NCI-H1436 (cell line): ENCODE results near the gene SMARCA1.

Experiments
- DNase-seq: peaks from one replicate; lab custom pipeline; 2025; lab: John Stamatoyannopoulos, UW

SMARCA1 gene

DNA sequence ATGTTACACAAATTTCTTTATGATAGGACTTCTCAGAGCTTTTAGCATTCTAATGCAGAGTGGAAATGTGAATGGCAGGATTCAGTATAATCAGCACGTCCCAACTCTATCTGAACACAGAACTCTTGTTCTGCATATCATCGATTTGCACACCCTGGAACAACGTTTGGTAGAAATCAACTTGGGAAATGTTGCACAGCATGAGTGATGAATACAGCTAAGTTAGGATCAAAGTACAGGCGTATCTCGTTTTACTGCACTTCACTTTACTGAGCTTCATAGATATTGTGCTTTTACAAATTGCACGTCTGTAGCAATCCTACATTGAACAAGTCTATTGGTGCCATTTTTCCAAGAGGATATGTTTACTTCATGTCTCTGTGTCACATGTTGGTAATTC, 70.8 kb downstream of the SMARCA1 start:
- DNase-seq, result no peak

DNA sequence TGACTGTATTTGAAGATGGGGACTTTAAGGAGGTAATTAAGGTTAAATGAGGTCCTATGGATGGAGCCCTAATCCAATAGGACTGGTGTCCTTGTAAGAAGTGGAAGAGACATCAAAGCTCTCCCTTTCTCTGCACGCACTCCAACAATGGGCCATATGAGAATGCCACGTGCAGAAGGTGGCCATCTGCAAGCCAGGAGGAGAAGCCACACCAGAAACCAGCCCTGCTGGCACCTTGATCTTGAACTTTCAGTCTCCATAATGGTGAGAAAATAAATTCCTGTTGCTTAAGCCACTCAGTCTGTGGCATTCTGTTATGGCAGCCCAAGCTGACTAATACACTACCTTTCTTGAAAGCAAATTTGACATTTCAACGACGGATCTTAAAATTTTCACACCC, 73.2 kb downstream of the SMARCA1 start:
- DNase-seq, result no peak

- no peak for DNase-seq
Measured at GRCh38 chrX:129449148-129449547, 74.1 kb downstream of the SMARCA1 start.

GRCh38 chrX:129445436-129445835, 77.9 kb downstream of the SMARCA1 start:
- no peak for DNase-seq

DNA sequence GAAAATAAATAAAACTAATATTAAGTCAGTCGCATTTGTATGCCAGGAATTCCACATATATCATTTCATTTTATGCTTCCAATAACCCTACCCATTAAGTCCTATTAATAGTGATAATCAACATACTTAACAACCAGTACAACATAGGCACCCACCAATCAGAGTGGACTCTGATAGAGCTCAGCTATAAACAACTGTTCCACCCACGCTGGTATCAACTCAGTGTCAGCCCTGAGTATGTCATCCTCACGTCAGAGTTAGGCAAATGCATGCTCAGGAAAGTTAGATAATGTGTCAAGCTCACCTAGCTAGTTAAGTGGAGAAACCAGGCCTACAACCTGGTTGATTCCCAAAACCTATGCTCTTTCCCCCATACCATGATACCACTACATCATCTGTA, 89.3 kb downstream of the SMARCA1 start:
- no peak for DNase-seq

DNA sequence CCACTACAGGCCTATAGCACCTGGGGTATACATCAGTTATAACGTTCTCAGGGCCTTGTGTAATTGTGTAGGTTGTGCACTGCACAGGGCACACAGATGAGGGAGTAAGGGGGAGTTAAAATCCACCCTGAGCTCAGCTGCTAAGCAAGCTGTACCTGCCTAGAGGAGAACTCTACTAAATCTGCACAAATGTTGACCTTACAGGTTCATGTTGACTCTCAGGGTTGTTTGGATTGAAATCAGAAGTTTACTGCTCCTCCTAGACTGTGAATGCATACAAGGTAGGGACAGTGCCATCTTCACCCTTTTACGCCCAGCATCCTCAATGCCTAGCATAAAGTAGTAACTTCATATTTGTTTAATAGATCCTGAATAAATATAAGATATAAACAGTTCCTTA, 89.8 kb downstream of the SMARCA1 start:
- DNase-seq, result no peak

DNA sequence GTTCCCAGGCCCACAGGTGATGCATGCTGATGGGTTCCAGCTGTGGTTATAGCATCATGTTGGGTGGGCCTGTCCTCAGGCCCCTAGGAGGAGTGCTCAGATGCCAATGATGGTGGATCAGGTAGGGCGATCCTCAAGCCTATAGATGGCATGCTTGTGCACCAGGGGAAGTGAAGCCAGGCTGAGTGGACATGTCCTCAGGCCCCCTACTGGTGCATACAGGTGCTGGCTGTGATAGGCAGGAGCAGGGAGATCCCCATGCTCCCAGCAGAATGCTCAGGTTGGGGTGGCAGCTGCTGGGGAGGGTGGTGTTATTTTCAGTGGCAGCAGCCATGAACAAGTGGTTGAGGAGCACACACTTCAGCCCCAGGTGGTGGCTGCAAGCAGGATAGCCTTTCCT, 96.0 kb downstream of the SMARCA1 start:
- DNase-seq, result no peak

DNA sequence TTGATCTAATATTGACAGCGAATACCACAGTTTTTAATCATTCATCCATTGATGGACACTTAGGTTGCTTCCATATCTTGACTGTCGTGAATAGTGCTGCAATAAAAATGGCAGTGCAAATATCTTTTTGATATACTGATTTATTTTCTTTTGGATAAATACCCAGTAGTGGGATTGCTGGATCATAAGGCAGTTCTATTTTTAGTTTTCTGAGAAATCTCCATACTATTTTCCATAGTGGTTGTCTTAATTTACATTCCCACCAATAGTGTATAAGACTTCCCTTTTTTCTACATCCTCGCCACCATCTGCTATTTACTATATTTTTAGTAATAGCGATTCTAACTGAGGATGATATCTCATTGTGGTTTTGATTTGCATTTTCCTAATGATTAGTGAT, 100.1 kb downstream of the SMARCA1 start:
- no peak for DNase-seq

- no peak for DNase-seq
Measured at GRCh38 chrX:129404670-129405008, 118.7 kb downstream of the SMARCA1 start.

- no peak for DNase-seq
Measured at GRCh38 chrX:129403974-129404669, 119.2 kb downstream of the SMARCA1 start.
